Coronary artery (tissue), 2 donors: Measurements from ENCODE around the gene CDIP1.

ENCODE experiments used
- DNase-seq: peaks from one replicate; pipeline ENCODE4 v3.0.0-alpha.2; 2017; ENCODE audit warnings: low spot score
- H3K27ac ChIP-seq, 2 donors: fragments of 200-600 bp; sonication (generic); one replicate each; pipeline ENCODE4 v1.5.1; 2016 to 2019
- H3K4me3 ChIP-seq: fragments of 200-600 bp; sonication (generic); 2 replicates; pipeline ENCODE4 v1.5.1; 2016; ENCODE audit warnings: mild to moderate bottlenecking, moderate library complexity
- TF ChIP-seq, protein P1 (sequence below): fragments of 200-600 bp; sonication (generic); IDR thresholded peaks from one replicate; pipeline ENCODE4 v1.5.1; 2019; ENCODE audit warnings: antibody characterized with exemption

CDIP1 gene

DNA sequence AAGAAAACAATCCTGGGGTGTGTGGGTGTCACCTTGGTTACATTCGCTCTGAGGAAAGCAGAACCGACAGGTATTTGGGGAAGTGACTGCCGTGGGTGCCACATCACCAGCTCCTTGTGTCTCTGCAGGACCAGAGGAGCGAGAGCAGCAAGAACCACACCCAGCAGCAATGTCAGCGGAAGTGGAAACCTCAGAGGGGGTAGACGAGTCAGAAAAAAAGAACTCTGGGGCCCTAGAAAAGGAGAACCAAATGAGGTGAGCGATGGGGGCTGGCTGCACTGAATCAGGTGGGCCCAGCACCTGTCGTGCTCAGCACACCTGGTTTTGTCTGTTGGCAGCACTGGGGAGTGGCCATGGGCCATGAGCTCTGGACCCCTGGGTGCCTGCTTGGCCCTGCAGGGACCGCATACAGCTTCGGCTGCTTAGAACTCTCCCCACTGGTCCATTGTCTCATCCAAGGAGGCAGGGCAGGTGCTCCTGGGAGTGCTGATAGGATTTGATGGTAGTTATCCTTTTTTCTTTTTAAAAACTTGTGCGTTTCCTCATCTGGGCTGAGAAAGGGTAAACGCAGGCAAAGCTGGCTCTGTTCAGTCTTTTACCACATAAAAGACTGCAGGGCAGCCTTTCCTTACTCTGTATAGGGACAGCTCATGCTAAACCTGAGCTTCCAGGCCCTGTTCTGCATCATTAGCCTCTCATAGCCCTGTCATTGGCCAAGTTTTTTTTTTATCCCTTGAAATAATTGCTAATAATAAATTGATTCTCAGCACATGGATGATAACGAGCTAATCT lies 33.0 kb downstream of the CDIP1 start:
- TF ChIP-seq, protein P1, sequence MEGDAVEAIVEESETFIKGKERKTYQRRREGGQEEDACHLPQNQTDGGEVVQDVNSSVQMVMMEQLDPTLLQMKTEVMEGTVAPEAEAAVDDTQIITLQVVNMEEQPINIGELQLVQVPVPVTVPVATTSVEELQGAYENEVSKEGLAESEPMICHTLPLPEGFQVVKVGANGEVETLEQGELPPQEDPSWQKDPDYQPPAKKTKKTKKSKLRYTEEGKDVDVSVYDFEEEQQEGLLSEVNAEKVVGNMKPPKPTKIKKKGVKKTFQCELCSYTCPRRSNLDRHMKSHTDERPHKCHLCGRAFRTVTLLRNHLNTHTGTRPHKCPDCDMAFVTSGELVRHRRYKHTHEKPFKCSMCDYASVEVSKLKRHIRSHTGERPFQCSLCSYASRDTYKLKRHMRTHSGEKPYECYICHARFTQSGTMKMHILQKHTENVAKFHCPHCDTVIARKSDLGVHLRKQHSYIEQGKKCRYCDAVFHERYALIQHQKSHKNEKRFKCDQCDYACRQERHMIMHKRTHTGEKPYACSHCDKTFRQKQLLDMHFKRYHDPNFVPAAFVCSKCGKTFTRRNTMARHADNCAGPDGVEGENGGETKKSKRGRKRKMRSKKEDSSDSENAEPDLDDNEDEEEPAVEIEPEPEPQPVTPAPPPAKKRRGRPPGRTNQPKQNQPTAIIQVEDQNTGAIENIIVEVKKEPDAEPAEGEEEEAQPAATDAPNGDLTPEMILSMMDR, result no peak
- Histone ChIP-seq H3K4me3 (no peak overlapping the region), H3K27ac (no peak overlapping the region)
- no peak for DNase-seq

DNA sequence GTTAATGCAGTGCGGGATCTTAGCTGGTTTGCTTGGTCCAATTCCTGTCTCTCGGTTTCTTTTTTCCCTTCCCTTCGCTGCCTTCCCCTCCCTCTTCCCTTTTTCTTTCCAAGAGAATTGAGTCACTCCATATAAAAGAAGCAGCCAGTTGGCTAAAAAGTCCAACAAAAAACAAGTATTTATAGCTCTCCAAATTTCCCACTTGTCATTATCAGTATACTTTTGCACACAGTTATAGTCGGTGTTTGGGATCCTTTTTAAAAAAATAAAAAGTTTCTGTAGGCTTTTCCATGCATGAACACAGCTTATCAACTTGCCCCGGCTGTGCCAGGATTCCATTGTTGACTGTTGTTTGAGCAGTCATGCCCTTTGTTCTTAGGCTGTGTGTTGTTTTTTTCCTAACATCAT lies 37.5 kb downstream of the CDIP1 start:
- TF ChIP-seq, protein P1, result no peak
- DNase-seq, result no peak
- Histone ChIP-seq H3K27ac (peak overlapping the region; percentile 72 to 81), H3K4me3 (peak overlapping the region; percentile 56)

DNA sequence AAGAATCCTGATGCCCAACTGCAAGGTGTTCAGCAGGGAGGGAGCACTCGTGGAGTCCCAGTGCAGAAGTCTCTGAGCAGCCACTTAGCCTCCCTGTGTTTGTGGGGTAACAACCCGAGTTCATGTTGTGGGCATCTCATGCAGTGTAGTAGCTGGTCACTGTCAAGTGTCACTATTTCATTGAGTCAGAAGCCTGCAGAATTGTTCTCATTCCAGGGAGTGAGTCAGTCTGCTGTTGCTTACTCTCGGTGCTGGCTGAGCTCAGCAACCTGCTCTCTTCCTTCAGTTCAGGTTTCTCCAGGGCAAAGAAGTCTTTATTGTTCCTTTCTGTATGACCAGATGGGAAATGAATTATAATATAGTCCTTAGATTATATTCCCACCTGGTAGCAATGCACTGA lies 38.3 kb downstream of the CDIP1 start:
- Histone ChIP-seq H3K27ac (peak overlapping the region; percentile 72 to 81), H3K4me3 (peak overlapping the region; percentile 56)
- TF ChIP-seq, protein P1, result no peak
- no peak for DNase-seq

DNA sequence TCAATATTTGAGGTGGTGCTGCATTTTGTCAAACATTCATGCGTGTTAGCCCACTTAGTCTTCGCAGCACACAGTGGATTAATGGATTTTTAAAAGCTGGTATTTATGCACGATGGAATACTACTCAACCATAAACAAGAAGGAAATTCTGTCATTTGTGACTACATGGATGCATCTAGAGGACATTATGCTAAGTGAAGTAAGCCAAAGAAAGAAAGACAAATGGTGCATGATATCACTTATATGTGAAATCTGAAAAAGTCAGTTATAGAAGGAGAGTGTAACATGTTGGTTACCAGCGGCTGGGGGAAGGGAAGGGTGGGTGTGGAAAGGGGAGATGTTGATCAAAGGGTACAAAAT lies 39.4 kb downstream of the CDIP1 start:
- TF ChIP-seq, protein P1, result no peak
- H3K4me3 ChIP-seq, result no peak overlapping the region
- H3K27ac ChIP-seq, result no peak overlapping the region
- DNase-seq, result no peak

DNA sequence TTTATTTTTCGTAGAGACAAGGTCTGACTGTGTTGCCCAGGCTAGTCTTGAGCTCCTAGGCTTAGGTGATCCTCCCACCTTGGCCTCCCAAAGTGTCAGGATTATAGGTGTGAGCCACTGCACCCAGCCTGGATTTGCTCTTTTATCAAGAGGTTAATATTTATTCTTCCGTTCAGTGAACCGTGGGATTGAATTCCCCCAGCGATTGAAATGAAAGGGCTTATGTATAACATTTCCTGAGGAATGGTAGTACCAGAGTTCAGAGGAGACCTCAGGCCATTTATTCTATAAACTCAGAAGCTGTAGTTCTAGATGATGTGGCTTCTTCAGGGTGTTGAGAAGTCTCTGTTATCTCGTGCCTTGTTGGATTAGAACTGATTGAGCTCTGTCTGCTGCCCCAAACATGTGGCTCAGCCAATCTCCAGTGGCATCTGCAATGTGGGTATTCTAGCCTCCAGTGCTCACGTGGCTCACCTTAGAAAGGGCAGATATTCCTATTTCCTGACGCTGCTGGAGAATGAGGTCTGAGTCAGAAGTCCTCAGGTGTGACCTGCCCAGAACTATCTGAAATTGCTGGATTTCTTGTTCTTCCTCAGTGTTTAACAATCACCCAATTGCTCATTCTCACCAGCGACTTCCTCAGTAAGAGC lies 39.9 kb downstream of the CDIP1 start:
- TF ChIP-seq, protein P1, result no peak
- Histone ChIP-seq H3K27ac (no peak overlapping the region), H3K4me3 (no peak overlapping the region)
- DNase-seq, result no peak

DNA sequence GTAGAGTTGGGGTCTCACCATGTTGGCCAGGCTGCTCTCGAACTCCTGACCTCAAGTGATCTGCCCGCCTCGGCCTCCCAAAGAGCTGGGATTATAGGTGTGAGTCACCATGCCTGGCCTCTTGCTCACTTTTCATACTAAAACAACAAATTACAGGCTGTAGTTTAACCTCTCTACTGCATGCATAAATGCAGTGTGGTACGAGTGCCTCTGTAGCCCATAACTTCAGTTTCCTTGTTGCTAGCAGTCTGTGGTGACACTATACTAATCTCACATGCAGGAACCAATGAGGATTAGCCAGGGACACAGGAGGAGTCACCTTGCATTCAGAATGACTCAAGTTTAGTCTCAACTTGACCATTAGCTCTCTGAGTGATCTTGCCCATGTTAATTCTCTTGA lies 42.3 kb downstream of the CDIP1 start:
- no peak overlapping the region for H3K27ac ChIP-seq
- DNase-seq, result no peak
- TF ChIP-seq, protein P1, result no peak
- no peak overlapping the region for H3K4me3 ChIP-seq

DNA sequence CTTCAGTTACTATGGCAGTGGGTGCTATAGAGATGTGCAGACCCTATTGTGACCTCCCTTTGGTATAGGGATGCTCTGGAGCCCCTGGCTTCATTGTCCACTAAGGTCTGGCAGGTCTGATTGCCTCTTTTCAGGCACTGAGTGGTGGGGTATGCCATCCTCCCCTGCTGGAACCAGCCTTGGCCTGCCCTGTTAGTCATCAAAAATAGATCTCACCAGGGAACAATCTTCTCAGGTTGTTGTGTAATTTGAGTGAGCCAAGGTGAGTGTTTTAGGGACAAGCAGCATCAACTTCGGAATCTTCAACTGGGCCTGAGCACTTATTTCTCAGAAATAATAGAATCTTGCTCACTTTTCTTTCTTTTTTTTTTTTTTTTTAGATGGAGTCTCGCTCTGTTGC lies 42.8 kb downstream of the CDIP1 start:
- TF ChIP-seq, protein P1, result no peak
- no peak overlapping the region for H3K27ac ChIP-seq
- no peak overlapping the region for H3K4me3 ChIP-seq
- no peak for DNase-seq
